Vagina (tissue), 2 donors: ENCODE measurements around the gene MYO7B. TPM values are rescaled to one million over a fixed set of nuclear protein-coding genes. Genes with fewer than 3 reads are reported as not detected.

Experiments
- DNase-seq, 2 donors: peaks; one replicate each; pipeline ENCODE4 v3.0.0-alpha.2; 2017; ENCODE audit errors: extremely low spot score in 2 of 2
- H3K27ac ChIP-seq: fragments of 200-600 bp; sonication (generic); one replicate; pipeline ENCODE4 v1.5.1; 2019
- H3K27me3 ChIP-seq: fragments of 200-600 bp; sonication (generic); one replicate; pipeline ENCODE4 v1.5.1; 2019
- H3K36me3 ChIP-seq, 2 donors: fragments of 200-600 bp; sonication (generic); one replicate each; pipeline ENCODE4 v1.5.1; 2017 to 2019
- H3K4me1 ChIP-seq: fragments of 200-600 bp; sonication (generic); one replicate; pipeline ENCODE4 v1.5.1; 2019
- H3K4me3 ChIP-seq, 2 donors: fragments of 200-600 bp; sonication (generic); 1 replicate in 1 of 2; 2 replicates in 1 of 2; pipeline ENCODE4 v1.5.1; 2016 to 2019
- H3K9me3 ChIP-seq: fragments of 200-600 bp; sonication (generic); one replicate; pipeline ENCODE4 v1.5.1; 2019
- CTCF ChIP-seq, 3 experiments: fragments of 450-650 bp in 2 of 3; fragments of 200-600 bp in 1 of 3; sonication (generic) in 1 of 3; IDR thresholded peaks; one replicate each; pipeline ENCODE4 v1.5.1; 2017 to 2019; ENCODE audit warnings: antibody characterized with exemption in 3 of 3, mild to moderate bottlenecking in 2 of 3, moderate library complexity in 2 of 3
- POLR2A ChIP-seq, 2 donors: fragments of 450-650 bp; IDR thresholded peaks; one replicate each; pipeline ENCODE4 v1.6.1; 2017; ENCODE audit warnings: antibody characterized with exemption in 2 of 2, mild to moderate bottlenecking in 2 of 2, moderate library complexity in 2 of 2
- POLR2AphosphoS5 ChIP-seq, 2 donors: sonication (generic); formaldehyde crosslinking; IDR thresholded peaks; one replicate each; pipeline ENCODE4 v1.9.0; 2017; ENCODE audit warnings: antibody characterized with exemption in 2 of 2, mild to moderate bottlenecking in 2 of 2, low read depth in 1 of 2; ENCODE audit not compliant: insufficient read depth in 1 of 2
- intact Hi-C: fragments of 100-400 bp; cut with DNase I; formaldehyde crosslinking; loops from one replicate; pipeline ENCODE4 v1.15.1; 2023
- total RNA-seq: library from RNA; depleted of rRNA; stranded (reverse); fragments of >200 nt; gene quantifications from one replicate; pipeline ENCODE4 v1.2.3, GENCODE V29; 2016

MYO7B gene
- total RNA-seq, 1 donor from 2014 or later, result not detected

DNA sequence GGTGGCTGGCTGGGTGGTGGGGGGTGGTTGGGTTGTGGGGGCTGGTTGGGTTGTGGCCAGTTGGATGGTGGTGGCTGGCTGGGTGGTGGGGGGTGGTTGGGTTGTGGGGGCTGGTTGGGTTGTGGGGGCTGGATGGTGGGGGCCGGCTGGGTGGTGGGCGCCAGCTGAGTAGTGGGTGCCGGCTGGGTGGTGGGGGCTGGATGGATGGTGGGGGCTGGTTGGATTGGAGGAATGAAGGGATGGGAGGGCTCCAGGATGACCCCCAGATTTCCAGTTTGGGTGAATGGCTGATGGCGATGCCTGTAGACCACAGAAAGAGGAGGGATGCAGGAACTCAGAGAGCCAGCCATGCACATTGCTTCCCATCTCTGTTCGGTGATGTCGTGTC, 83.7 kb downstream of the MYO7B start:
- Histone ChIP-seq H3K36me3 (no peaks in the 10 kb centered on the region), H3K4me3 (no peak overlapping the region), H3K27ac (no peak overlapping the region), H3K9me3 (no peaks in the 10 kb centered on the region), H3K4me1 (no peaks in the 10 kb centered on the region), H3K27me3 (no peaks in the 10 kb centered on the region)
- intact Hi-C loops, result no loop called here
- DNase-seq, result no peak
- TF ChIP-seq POLR2AphosphoS5 (IDR thresholded peaks at IDR 0.05; ENCODE audit: insufficient read depth in 1 of 2, low read depth in 1 of 2), result no peak
- TF ChIP-seq POLR2A (IDR thresholded peaks at IDR 0.05), result no peak
- no peak for TF ChIP-seq CTCF (IDR thresholded peaks at IDR 0.05)

GRCh38 chr2:127619877-127620705, 84.6 kb downstream of the MYO7B start:
- no peak for DNase-seq
- Histone ChIP-seq H3K4me1 (no peaks in the 10 kb centered on the region), H3K4me3 (no peak overlapping the region), H3K27me3 (no peaks in the 10 kb centered on the region), H3K36me3 (no peaks in the 10 kb centered on the region), H3K9me3 (no peaks in the 10 kb centered on the region), H3K27ac (no peak overlapping the region)
- intact Hi-C loops, result no loop called here
- TF ChIP-seq CTCF (IDR thresholded peaks at IDR 0.05), result no peak
- no peak for TF ChIP-seq POLR2AphosphoS5 (IDR thresholded peaks at IDR 0.05; ENCODE audit: insufficient read depth in 1 of 2, low read depth in 1 of 2)
- TF ChIP-seq POLR2A (IDR thresholded peaks at IDR 0.05), result no peak

DNA sequence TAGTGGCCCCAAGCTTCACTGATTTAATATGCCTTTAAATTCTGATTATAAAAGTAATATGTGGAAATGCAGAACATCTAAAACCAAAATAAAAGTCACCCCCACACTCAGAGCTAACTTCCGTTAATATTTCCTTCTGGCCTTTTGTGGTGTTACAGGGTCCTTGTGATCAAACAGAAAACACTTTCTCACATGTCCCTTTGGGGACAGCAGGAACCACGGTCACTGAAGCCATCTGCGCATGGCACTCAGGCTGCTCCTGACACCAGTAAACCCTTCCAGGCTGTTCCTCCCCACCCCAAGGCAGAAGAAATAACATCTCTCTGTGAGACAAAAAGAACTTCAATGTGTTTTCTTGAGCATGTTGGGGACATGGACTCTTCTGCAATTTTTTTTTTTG, 85.4 kb downstream of the MYO7B start:
- no peaks in the 10 kb centered on the region for H3K36me3 ChIP-seq
- H3K4me3 ChIP-seq, result no peak overlapping the region
- DNase-seq, result no peak
- TF ChIP-seq POLR2A (IDR thresholded peaks at IDR 0.05), result no peak
- no peak overlapping the region for H3K27ac ChIP-seq
- H3K4me1 ChIP-seq, result no peaks in the 10 kb centered on the region
- H3K9me3 ChIP-seq, result no peaks in the 10 kb centered on the region
- intact Hi-C loops, result no loop called here
- no peaks in the 10 kb centered on the region for H3K27me3 ChIP-seq

DNA sequence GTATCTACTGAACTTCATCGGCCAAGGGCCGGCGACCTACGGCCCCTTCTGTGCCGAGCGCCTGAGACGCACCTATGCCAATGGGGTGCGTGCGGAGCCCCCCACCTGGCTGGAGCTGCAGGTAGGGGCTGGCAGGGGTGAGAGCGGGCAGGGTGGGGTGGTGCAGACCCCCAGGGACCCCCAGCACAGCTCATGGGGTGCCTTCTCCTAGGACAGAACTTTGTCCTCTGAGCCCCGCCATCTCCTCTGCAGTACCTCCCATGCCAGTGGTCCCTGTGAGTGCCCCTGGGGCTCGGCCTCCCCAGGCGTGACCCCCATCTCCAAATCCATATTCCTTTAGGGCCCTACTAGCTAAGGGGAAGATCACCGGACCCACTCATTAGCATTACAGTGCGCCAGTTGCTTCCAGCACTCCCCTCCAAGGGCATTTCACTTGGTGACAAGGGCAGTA, 86.5 kb downstream of the MYO7B start:
- Histone ChIP-seq H3K4me3 (no peak overlapping the region), H3K36me3 (no peaks in the 10 kb centered on the region), H3K27ac (no peak overlapping the region), H3K4me1 (no peaks in the 10 kb centered on the region), H3K9me3 (no peaks in the 10 kb centered on the region), H3K27me3 (no peaks in the 10 kb centered on the region)
- TF ChIP-seq POLR2A (IDR thresholded peaks at IDR 0.05) (no peak), CTCF (IDR thresholded peaks at IDR 0.05) (no peak), POLR2AphosphoS5 (IDR thresholded peaks at IDR 0.05; ENCODE audit: insufficient read depth in 1 of 2, low read depth in 1 of 2) (no peak)
- DNase-seq, result no peak
- intact Hi-C loops, result no loop called here

- Histone ChIP-seq H3K27me3 (no peaks in the 10 kb centered on the region), H3K4me3 (no peak overlapping the region), H3K36me3 (no peaks in the 10 kb centered on the region), H3K4me1 (no peaks in the 10 kb centered on the region), H3K9me3 (no peaks in the 10 kb centered on the region), H3K27ac (no peak overlapping the region)
- no peak for TF ChIP-seq POLR2AphosphoS5 (IDR thresholded peaks at IDR 0.05; ENCODE audit: insufficient read depth in 1 of 2, low read depth in 1 of 2)
- no peak for TF ChIP-seq POLR2A (IDR thresholded peaks at IDR 0.05)
- no peak for TF ChIP-seq CTCF (IDR thresholded peaks at IDR 0.05)
- DNase-seq, result no peak
- intact Hi-C loops, result no loop called here
Observed at GRCh38 chr2:127622561-127623387, 87.3 kb downstream of the MYO7B start.
